Upper lobe of left lung (tissue), 6 donors: ENCODE data around the gene GABRE. TPM values are rescaled to one million over a fixed set of nuclear protein-coding genes. Genes with fewer than 3 reads are reported as not detected.

Experiments used
- ATAC-seq, 2 donors: fragments of 200-7000 bp; cut with Tn5 transposase; one replicate each; pipeline ENCODE4 v1.9.1; 2022; ENCODE audit warnings: mild to moderate bottlenecking in 2 of 2, moderate library complexity in 2 of 2; ENCODE audit not compliant: low FRiP score in 2 of 2
- DNase-seq, 2 donors: peaks; one replicate each; pipeline ENCODE4 v3.0.0-alpha.2; 2019 to 2020
- H3K27ac ChIP-seq, 4 donors: fragments of 200-600 bp; sonication (generic); one replicate each; pipeline ENCODE4 v1.5.1; 2016 to 2019
- H3K27me3 ChIP-seq, 4 donors: fragments of 200-600 bp; sonication (generic); one replicate each; pipeline ENCODE4 v1.5.1; 2017 to 2019
- H3K36me3 ChIP-seq, 4 donors: fragments of 200-600 bp; sonication (generic); one replicate each; pipeline ENCODE4 v1.5.1; 2016 to 2019
- H3K4me1 ChIP-seq, 4 donors: fragments of 200-600 bp; sonication (generic); one replicate each; pipeline ENCODE4 v1.5.1; 2018 to 2019
- H3K4me3 ChIP-seq, 4 donors: fragments of 200-600 bp; sonication (generic); one replicate each; pipeline ENCODE4 v1.5.1; 2017 to 2019; ENCODE audit warnings: mild to moderate bottlenecking in 2 of 4, moderate library complexity in 1 of 4
- H3K9me3 ChIP-seq, 4 donors: fragments of 200-600 bp; sonication (generic); one replicate each; pipeline ENCODE4 v1.5.1; 2018 to 2019
- CTCF ChIP-seq, 6 experiments: fragments of 450-650 bp in 4 of 6; fragments of 200-600 bp in 2 of 6; sonication (generic) in 2 of 6; IDR thresholded peaks; one replicate each; pipeline ENCODE4 v1.5.1; 2016 to 2019; ENCODE audit warnings: antibody characterized with exemption in 6 of 6
- EP300 ChIP-seq, 4 donors: sonication (generic); formaldehyde crosslinking; IDR thresholded peaks; one replicate each; pipeline ENCODE4 v1.5.1; 2017; ENCODE audit warnings: antibody characterized with exemption in 4 of 4, control low read depth in 2 of 4
- POLR2A ChIP-seq, 4 donors: fragments of 450-650 bp; IDR thresholded peaks; one replicate each; pipeline ENCODE4 v1.5.1; 2016 to 2017; ENCODE audit warnings: antibody characterized with exemption in 4 of 4, mild to moderate bottlenecking in 2 of 4
- POLR2AphosphoS5 ChIP-seq, 2 donors: sonication (generic); formaldehyde crosslinking; IDR thresholded peaks; one replicate each; pipeline ENCODE4 v1.5.1; 2017; ENCODE audit warnings: antibody characterized with exemption in 2 of 2
- WGBS, 2 donors: methylation state at CpG; one replicate each; pipeline ENCODE4 v1.1.5; 2017 to 2018; 5-methylcytosine and 5-hydroxymethylcytosine counted together
- total RNA-seq, 6 donors: library from RNA; depleted of rRNA in 4 of 6; stranded (reverse); fragments of >200 nt in 4 of 6; gene quantifications; one replicate each; pipeline versions ENCODE4 v1.1.0 to v1.2.1, GENCODE V29; 2016 to 2021
- donor health status: DM: no; HTN: no; CAD: no; lungs with moderate emphysema.
- donor health status: DM: no; HTN: yes; CAD: no; lungs with severe emphysema.

The GABRE gene
- total RNA-seq, 6 donors from 2014 or later = 21.7 to 139 (median 41.8) TPM

GRCh38 chrX:151985531-151985930, 11.1 kb upstream of the GABRE start:
- Histone ChIP-seq H3K27me3 (no peaks in the 10 kb centered on the region), H3K27ac (no peak overlapping the region), H3K36me3 (no peaks in the 10 kb centered on the region), H3K4me1 (no peaks in the 10 kb centered on the region), H3K9me3 (no peaks in the 10 kb centered on the region), H3K4me3 (no peak overlapping the region)
- no peak for ATAC-seq
- TF ChIP-seq EP300 (IDR thresholded peaks at IDR 0.05) = no peak
- TF ChIP-seq CTCF (IDR thresholded peaks at IDR 0.05) = no peak
- TF ChIP-seq POLR2A (IDR thresholded peaks at IDR 0.05) = no peak
- no peak for TF ChIP-seq POLR2AphosphoS5 (IDR thresholded peaks at IDR 0.05)
- DNase-seq = no peak
- 85 to 92% methylated on average over 4 of the region's 4 CpGs for WGBS, 2 donors

DNA sequence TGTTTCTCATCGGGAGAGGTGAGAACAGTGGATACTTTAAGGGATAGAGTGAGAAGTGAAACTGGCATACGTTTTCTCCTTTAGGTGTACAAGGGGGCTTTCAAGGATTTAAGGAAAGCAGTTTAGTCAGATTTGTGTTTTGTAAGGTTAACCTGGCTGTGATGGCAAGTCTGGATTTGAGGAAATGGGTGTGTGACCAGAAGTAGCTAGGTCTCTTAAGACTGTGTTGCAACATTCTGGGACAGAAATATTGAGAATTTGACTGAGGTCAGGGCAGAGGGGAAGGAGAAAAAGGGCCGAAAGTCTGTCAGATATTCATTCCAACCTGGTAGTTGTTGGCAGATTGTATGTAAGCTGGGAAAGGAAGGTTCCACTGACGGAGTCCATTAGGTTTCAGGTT, 10.4 kb upstream of the GABRE start:
- no peaks in the 10 kb centered on the region for H3K9me3 ChIP-seq
- TF ChIP-seq CTCF (IDR thresholded peaks at IDR 0.05) (no peak), POLR2A (IDR thresholded peaks at IDR 0.05) (no peak), POLR2AphosphoS5 (IDR thresholded peaks at IDR 0.05) (no peak), EP300 (IDR thresholded peaks at IDR 0.05) (no peak)
- no peaks in the 10 kb centered on the region for H3K36me3 ChIP-seq
- H3K27me3 ChIP-seq = no peaks in the 10 kb centered on the region
- no peak overlapping the region for H3K4me3 ChIP-seq
- ATAC-seq = no peak
- 50 to 70% methylated on average over 4 of the region's 4 CpGs for WGBS, 2 donors
- no peak for DNase-seq
- H3K4me1 ChIP-seq = no peaks in the 10 kb centered on the region
- H3K27ac ChIP-seq = no peak overlapping the region

DNA sequence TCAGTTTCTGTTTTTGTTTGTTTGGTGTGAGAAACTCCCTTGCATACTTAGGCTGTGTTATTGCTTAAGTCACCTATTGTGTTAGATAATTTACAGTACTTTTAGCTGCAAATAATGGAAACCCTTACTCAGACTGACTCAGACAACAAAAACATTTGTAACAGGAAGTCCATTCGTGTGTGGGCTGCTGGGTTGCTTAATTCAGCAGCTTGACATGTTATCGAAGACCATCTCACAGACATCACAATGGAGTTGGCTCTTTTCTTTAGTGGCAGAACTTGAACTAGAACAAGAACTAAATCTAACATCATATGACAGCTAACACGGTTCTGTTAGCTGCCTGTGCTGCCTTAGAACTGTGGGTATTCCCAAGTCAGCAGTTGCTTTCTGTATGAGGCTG, 9.9 kb upstream of the GABRE start:
- no peak overlapping the region for H3K27ac ChIP-seq
- no peaks in the 10 kb centered on the region for H3K9me3 ChIP-seq
- DNase-seq (no peak), ATAC-seq (peak in 1 of 2 donors; percentile 68)
- H3K27me3 ChIP-seq = no peaks in the 10 kb centered on the region
- 29 to 36% methylated on average over 2 to 3 of the region's 3 CpGs for WGBS, 2 donors
- H3K36me3 ChIP-seq = no peaks in the 10 kb centered on the region
- TF ChIP-seq EP300 (IDR thresholded peaks at IDR 0.05) = no peak
- TF ChIP-seq CTCF (IDR thresholded peaks at IDR 0.05) = no peak
- TF ChIP-seq POLR2AphosphoS5 (IDR thresholded peaks at IDR 0.05) = no peak
- TF ChIP-seq POLR2A (IDR thresholded peaks at IDR 0.05) = no peak
- no peak overlapping the region for H3K4me3 ChIP-seq
- no peaks in the 10 kb centered on the region for H3K4me1 ChIP-seq

- ATAC-seq = no peak
- no peaks in the 10 kb centered on the region for H3K27me3 ChIP-seq
- TF ChIP-seq CTCF (IDR thresholded peaks at IDR 0.05) (no peak), POLR2AphosphoS5 (IDR thresholded peaks at IDR 0.05) (no peak), POLR2A (IDR thresholded peaks at IDR 0.05) (no peak), EP300 (IDR thresholded peaks at IDR 0.05) (no peak)
- H3K36me3 ChIP-seq = no peaks in the 10 kb centered on the region
- no peaks in the 10 kb centered on the region for H3K4me1 ChIP-seq
- H3K27ac ChIP-seq = no peak overlapping the region
- no peaks in the 10 kb centered on the region for H3K9me3 ChIP-seq
- DNase-seq = no peak
- no peak overlapping the region for H3K4me3 ChIP-seq
Observed at GRCh38 chrX:151983186-151983585, 8.7 kb upstream of the GABRE start.

DNA sequence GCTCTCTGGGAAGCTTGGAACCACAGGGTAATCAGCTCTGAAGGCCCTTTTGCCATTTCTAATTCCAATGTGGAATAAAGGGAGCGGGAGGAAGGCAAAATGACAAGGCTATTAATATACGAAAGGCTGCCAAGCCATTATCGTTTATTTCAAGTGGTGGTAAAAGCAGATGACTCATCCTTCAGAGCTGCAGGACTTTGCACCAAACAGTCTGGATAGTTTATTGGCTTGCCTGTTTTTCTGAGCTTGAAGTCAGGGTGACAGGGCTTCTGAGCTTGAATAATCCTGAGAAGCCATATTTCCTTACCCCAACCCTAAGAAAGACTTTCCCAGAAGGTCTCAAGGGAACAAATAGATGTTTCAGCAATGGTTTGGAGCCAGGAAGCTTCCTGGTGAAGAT, 7.7 kb upstream of the GABRE start:
- H3K36me3 ChIP-seq = no peaks in the 10 kb centered on the region
- WGBS, 2 donors = 61 to 64% methylated on average over 2 to 3 of the region's 3 CpGs
- no peak overlapping the region for H3K27ac ChIP-seq
- DNase-seq = no peak
- ATAC-seq = peak in 1 of 2 donors; percentile 61
- no peaks in the 10 kb centered on the region for H3K4me1 ChIP-seq
- TF ChIP-seq POLR2AphosphoS5 (IDR thresholded peaks at IDR 0.05) = no peak
- TF ChIP-seq POLR2A (IDR thresholded peaks at IDR 0.05) = no peak
- no peak for TF ChIP-seq CTCF (IDR thresholded peaks at IDR 0.05)
- TF ChIP-seq EP300 (IDR thresholded peaks at IDR 0.05) = no peak
- no peak overlapping the region for H3K4me3 ChIP-seq
- no peaks in the 10 kb centered on the region for H3K9me3 ChIP-seq
- H3K27me3 ChIP-seq = no peaks in the 10 kb centered on the region
